HG03108 (cell line): ENCODE measurements around the gene FBXL19.
"Not testable (repeated sequence)": the region's sequence is repeated elsewhere in the genome, so short reads cannot be mapped to it uniquely, and the experiment has no call there.

Experiments used
- ATAC-seq: cut with Tn5 transposase; IDR thresholded peaks from one replicate; pipeline ENCODE4 v1.9.1; 2021; ENCODE audit warnings: moderate library complexity; ENCODE audit not compliant: unreplicated experiment

The FBXL19 gene, protein sequence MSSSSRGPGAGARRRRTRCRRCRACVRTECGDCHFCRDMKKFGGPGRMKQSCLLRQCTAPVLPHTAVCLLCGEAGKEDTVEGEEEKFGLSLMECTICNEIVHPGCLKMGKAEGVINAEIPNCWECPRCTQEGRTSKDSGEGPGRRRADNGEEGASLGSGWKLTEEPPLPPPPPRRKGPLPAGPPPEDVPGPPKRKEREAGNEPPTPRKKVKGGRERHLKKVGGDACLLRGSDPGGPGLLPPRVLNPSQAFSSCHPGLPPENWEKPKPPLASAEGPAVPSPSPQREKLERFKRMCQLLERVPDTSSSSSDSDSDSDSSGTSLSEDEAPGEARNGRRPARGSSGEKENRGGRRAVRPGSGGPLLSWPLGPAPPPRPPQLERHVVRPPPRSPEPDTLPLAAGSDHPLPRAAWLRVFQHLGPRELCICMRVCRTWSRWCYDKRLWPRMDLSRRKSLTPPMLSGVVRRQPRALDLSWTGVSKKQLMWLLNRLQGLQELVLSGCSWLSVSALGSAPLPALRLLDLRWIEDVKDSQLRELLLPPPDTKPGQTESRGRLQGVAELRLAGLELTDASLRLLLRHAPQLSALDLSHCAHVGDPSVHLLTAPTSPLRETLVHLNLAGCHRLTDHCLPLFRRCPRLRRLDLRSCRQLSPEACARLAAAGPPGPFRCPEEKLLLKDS

DNA sequence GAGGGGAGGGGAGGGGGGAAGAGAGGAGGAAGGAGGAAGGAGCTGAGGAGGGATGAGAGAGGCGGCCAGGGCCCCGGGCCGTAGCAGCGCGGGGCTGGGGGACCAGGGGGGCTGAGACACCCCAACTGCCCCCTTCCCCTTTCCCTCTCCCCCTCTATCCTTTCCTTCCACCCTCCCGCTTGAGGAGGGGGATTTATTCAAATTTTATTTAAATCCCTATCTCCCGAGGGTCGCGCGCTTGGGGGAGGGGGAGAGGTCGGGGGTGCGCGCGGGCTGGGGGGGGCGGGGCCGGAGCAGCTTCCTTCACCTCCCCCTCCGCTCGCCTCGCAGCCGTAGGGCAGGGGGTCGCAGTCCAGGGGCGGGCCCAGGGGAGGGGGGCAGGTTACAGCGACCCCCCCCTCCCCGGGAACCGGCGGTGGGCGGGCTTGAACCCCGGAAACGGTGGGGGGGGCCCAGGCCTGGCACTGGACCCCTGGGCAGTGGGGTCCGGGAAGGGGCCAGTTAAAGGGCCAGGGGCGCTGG, at the start of gene FBXL19:
Gene FBXL19 (plus strand): TSS at position 19 of the 522 bp plus-strand sequence. CDS start 2,183 bp downstream, outside the sequence.
- no peak for ATAC-seq

DNA sequence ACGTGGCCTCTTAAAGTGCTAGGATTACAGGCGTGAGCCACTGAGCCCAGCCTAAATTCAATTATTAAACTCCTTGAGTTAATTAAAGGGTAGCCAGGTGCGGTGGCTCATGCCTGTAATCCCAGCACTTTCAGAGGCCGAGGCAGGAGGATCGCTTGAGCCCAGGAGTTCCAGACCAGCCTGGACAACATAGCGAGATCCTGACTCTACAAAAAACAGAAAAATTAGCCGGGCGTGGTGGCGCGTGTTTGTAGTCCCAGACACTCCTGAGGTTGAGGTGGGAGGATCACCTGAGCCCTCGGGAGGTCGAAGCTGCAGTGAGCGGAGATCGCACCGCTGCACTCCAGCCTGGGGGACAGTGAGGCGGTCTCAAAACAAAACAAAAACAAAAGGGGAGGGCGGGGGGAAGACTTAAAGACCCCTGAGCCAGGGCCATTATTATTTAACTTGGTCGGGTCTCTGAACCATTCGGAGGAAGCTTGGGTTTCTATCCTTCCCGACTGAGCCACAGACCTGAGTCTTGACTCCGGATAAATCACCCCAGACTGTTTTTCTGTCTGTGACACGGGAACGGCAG, 49.0 kb upstream of the FBXL19 start:
- ATAC-seq, result no peak

DNA sequence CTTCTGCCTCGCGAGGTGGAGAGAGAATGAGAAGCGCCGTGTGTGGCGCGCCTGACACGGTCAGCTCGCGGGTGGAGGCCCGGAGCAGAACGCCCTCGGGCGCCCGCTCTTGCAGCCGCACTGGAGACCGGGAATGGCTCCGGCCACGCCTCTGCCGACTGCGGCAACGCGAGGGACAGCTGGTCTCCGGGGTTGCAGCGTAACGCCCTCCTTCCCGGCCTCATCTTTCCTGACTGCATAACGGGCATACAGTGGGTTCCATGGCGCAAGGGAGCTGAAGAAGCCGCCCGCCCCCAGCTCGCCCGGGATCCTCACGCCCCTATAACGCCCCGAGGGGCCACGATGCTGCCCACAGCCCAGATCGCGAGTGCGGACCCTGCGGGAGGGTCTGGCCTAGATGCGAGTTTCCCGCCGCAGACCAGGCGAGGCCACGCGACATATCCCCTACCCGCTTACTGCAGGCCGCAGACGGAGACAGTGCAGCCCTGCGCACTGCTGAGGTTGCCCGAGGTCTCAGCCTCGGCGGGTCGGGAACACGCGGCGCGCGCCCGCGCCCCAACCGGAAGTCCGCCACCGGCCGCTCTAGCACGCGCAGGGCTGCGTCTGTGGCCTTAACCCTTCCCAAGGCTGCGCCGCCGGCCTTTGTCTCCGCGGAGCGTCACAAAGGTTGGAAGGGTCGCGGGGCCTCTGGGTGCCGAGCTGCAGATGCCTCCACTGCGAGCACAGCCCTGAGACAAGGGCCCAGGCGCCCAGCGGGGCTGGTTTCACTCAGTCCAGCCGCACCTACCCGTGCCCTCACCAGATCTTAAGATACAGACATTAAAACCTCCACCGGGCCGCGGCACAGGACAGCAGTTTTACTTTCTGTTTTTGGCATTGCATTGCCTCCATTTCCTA, 48.3 kb upstream of the FBXL19 start:
- peak; percentile 79 for ATAC-seq

DNA sequence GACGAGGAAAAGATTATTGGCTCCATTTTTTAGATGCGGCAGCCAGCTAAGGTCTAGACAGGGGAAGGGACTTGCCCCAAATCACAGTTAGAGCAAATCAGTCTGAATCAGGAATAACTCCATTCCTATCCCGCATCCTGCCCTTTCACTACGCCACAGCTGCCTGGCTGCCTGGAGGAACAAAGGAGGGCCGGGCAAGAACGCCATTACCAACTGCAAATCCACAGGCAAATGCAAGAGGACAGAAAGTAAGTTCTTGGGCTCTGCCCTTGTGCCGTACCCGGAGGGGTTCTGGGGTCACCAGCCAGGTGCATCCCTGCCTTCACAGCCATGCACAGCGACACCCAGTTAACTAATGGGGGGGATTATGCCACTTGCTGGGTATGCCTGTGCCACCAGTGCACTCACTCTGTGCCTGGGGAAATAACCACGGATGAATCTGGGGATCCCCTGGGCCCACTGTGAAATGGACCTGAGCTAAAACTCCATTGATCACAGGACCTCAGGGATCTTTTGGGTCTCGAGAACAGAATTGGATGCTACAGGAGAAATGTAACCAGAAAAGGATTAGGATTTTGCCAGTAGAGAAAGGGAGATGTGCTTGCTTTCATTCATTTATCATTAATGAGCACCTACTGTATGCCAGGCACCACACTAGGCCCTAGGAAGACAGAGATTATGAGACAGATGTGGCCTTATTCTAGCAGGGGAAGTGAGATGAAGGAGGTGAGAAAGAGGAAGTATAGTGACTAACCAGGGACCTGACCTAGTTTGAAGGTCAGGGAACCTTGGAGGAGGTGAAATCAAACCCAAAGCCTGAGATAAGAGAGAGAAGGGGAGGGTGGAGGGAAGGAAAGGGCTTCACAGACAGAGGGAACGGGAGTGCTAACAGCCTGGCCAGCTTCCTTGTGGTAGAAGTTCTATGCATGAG, 47.2 kb upstream of the FBXL19 start:
- no peak for ATAC-seq

DNA sequence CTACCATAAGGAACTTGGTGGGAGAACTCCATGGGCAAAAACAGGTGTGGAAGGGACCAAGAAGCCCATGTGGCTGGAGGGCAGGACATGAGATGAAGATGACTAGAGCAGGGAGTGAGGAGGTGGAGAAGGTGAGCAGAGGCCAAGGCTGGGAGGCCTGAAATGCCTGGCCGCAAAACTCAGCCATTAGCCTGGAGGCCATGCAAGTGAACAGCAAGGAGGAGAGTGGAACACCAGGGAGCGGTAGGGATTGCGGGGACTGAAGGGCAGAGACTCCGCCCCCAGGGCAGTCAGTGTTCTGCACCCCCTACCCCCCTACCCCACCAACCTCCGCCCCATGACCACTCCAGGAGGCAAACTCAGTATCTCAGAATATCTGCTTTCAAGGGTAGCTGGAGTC, 46.5 kb upstream of the FBXL19 start:
- ATAC-seq, result no peak

DNA sequence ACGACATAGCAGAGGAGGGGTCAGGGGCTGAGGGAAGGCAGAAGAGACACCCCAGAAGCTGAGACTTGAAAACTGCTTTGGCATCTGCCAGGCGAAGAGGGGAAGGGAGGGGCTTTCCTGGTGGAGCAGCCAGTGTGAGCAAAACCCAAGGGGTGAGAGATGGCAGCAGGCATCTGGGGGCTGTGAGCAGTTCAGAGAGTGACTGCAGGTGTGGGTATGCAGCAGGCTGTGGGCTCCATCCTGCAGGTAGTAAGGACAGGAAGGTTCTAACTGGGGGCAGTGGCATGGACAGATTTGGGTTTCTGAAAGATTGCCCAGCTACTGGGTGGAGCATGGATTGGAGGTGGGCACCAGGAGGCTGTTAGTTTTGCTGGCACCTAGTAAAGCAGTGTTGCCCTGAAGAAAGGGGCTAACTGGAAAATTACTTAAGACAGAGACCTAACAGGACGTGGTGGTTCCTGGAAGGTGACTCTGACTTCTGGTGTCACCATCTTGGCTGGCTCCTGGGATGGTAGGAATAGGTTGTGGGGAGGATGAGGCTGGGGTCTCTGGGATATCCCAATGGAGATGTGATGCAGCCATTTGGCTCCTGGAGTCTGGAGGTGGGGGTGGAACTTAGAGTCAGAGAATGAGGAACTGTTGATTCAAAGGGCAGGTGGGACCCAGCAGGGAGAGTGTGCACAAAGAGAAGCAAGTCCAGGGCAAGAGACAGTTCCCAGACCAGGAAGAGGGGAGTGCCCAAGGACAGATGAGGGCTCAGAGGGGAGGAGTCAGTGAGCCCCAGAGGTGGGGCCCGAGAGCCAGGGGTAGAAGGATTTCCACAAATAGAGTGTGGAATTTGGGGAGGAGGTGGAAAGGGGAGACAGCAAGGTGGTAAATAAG, 40.7 kb upstream of the FBXL19 start:
- no peak for ATAC-seq

DNA sequence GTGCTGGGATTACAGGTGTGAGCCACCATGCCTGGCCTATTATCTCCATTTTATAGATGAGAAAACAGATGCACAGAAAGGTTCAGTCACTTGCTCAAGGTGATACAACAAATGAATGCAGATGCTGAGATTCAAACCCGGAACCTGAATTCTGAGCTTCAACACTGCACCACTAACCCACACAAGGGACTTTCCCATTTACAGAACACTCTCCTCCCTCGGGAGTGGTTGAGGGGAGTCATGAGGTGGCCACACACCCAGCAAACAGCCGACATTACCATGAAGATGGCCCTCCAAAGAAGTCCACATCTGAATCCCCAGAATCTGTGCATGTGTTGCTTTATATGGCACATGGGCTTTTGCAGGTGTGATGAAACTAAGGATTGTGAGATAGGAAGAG, 38.6 kb upstream of the FBXL19 start:
- no peak for ATAC-seq

DNA sequence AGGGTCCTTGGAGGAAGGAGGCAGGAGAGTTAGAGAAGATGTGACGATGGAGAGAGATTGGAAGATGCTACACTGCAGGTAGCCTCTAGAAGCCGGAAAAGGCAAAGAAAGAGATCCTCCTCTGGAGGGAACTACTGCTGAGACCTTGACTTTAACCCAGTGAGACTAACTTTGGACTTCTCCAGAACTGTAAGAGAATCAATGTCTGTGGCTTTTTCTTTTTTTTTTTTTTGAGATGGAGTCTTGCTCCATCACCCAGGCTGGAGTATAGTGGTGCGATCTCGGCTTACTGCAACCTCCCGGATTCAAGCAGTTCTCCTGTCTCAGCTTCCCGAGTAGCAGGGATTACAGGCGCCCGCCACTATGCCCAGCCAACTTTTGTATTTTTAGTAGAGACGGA, 38.2 kb upstream of the FBXL19 start:
- ATAC-seq, result no peak

DNA sequence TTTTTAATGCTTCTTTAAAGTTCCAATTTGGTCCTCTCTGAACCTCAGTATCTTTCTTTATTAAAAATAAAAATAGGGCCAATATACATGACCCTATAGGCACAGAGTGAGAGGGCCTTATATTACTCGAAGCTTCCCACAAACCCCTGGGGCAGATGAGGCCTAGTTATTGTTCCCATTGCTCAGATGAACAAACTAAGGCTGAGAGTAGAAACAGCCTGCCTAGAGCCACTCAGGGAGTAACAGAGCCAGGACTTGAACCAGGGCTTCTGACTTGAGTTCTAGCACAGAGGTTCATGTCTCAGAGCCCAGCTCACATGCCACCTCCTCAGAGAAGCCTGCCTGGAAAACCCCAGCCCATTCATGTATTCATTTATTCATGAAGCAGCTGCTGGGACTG, 37.2 kb upstream of the FBXL19 start:
- no peak for ATAC-seq

DNA sequence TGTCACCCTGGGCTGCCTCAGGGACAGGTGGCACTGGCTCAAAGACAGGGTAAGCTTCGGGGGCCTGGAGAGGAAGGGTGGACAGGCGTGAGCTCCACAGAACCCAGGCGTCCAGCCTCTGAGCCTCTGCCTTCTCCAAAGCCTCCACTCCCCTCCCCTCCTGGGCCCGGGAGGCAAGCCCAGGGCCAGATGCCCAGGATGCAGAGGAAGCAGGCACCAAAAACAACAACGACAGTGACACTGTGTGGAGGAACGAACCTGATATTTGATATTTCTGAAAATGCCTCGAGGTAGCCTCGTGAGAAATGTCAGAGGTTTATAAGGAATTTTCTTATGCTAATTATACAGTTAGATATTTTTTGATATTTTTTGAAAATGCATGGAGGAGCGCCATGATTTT, 35.4 kb upstream of the FBXL19 start:
- no peak for ATAC-seq

DNA sequence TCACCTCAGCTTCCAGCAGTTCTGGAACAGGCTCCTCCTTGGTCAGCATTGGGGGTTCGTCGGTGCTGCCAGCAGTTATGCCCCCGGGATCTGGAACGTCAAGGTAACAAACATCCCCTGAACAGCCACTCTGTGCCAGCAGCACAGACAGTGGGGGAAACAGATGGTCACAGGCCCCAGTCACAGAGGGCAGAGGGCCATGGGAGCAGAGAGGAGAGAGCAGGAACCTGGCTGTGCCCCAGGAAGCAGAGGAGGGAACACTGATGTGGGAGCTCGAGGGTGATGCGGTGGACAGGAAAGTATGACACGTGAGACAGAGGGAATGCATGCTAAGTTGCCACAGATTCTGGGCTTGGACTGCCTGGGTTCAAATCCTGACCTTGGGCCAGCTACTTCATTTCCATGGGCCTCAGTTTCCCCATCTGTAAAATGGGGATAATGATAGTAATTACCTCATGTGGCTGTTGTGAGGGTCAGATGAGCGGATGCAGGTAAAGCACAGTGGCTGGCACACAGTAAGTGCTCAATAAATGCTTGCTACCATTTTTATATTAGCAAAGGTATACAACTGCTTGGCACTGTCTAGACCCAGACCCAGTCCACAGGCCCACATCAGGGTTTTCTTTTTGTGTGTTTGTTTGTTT, 34.4 kb upstream of the FBXL19 start:
- no peak for ATAC-seq

DNA sequence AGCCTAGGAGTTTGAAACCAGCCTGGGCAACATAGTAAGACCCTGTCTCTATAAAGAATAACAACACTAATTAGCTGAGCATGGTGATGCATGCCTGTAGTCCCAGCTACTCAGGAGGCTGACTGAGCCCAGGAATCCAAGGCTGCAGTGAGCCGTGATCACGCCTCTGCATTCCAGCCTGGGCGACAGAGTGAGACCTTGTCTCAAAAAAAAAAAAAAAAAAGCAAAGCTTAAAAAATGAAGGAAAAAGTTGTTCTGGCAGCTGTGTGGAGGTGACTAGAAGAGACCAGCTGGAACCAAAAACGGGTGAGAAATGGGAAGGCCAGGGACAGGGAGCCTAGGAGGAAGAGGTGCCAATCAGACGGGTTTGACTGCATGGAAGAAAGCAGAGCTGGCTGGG, 33.7 kb upstream of the FBXL19 start:
- no peak for ATAC-seq

DNA sequence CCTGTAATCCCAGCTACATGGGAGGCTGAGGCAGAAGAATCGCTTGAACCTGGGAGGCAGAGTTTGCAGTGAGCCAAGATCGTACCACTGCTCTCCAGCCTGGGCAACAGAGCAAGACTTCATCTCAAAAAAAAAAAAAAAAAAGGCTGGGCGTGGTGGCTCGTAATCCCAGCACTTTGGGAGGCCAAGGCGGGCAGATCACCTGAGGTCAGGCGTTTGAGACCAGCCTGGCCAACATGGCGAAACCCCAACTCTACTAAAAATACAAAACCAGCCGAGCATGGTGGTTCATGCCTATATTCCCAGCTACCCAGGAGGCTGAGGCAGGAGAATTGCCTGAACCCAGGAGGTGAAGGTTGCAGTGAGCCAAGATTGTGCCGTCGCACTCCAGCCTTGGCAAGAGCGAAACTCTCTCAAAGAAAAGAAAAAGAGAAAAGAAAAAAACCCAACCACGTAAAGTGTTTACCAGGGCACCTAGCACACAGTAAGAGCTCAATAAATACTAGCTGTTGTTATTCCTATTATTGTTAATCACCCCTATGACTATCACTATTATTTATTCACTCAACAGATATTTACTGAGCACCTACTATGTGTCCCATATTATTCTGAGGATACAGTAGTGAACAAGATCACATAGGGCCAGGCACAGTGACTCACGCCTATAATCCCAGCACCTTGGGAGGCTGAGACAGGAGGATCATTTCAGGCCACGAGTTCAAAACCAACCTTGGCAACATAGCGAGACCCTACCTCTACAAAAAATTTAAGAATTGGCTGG, 32.1 kb upstream of the FBXL19 start:
- not testable (repeated sequence) for ATAC-seq

DNA sequence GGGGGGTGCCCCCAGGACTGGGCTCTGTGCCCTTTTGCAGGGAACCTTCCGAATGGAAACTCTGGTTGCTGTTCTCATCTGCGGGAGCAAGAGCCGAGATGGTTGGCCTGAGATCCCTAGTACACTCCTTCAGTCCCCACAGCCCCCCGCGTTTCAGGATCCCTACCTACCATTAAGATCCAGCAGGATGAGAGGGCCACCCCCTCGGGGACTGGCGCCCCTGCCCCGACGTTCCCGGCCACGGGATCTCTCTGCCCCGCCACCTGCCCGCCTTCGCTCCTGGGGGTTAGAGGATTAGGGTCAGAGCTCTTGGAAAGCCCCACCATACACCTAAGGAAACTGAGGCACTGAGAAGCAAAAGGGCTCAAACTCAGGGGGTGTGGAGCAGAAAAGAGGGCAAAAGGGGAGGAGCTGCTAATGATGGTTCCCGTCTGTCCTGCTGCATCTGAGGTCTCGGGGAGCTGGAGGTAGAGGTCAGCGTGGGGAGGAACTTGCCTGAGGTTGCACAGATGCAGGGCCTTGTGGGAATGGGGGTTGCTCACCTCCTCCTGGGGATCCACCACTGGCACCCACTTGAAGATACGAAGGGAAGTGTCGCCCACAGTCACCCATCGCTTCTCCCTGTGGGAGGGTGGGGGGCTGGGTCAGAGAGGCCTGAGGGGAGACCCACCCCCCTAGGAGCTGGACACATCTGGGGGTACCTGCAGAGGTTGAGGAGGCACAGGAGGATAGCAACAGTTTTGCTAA, 30.5 kb upstream of the FBXL19 start:
- no peak for ATAC-seq

DNA sequence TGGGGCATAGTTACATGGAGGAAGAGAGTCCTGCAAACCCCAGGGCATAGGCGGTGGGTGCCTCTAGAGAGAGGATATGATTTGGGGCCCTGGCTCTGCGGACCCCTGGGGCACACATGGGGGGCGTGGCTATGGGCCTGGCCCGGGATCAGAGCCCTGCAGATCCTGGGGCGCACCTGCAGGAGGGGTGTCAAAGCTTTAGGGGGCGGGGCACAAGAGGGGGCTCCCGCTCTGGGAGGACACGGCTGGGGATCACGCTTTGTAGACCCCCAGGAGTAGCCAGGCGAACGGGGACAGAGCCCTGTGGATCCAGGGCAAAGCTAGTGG, 30.0 kb upstream of the FBXL19 start:
- no peak for ATAC-seq

DNA sequence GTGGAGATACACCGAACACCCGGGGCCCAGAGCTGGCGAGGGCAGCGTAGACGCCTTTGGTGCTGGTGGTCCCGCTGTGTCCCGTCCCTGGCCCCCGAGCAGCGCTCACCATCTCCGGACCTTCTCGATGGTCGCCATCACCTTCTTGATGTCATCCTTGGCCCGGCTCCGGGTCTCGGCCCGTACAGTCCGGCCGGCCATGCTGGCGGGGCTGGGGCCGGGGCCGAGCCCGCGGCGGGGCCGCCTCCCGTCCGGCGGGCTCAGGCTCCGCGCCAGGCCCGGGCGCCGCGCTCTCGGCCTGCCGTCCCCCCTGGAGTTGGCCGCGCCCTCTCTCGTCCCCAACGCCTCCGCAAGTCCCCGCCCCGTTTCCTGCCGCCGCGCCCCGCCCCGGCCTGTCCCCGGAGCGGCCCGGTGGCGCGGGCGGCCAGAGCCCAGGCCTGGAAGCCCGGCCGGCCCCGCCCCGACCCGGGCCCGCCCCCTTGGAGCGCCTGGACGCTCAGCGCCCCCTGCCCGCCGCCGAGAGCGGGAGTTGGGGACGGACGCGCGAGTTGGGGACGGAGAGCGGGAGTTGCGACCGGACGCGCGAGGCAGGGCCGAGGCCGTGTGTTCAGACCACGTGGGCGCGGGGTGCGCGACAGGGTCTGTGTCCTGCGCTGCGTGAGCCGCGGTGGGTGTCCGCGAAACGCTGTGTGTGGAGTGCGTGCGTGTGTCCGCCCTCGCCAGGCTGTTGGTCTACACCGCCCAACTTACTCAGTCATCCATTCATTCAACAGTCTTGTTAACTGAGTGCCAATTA, 29.4 kb upstream of the FBXL19 start, which contains the start of gene BCL7C:
Gene BCL7C (minus strand): TSS at position 334 of the 796 bp plus-strand sequence. CDS start 133 bp downstream, at position 201.
- ATAC-seq, result peak; percentile 63
